ENCODE measurements around the gene TTC12. TPM values are rescaled to one million over a fixed set of nuclear protein-coding genes. Genes with fewer than 3 reads are reported as not detected.

The TTC12 gene
- total RNA-seq, 1 donor from 2014 or later: 21.6 TPM

GRCh38 chr11:113338730-113339129, 24.3 kb downstream of the TTC12 start:
- H3K4me1 Mint-ChIP-seq: no peaks in the 10 kb centered on the region
- no peak for TF ChIP-seq CTCF (conservative IDR thresholded peaks at IDR 0.05)
- H3K36me3 Mint-ChIP-seq (ENCODE audit: low read depth): peaks cover 24% of the 10 kb centered on the region
- no peak for DNase-seq (ENCODE audit: low read depth, low spot score)
- H3K27me3 Mint-ChIP-seq (ENCODE audit: low read depth): no peaks in the 10 kb centered on the region
- no peak overlapping the region for H3K27ac Mint-ChIP-seq (ENCODE audit: unreplicated experiment)
- H3K9me3 Mint-ChIP-seq: no peaks in the 10 kb centered on the region
- no peak overlapping the region for H3K4me3 Mint-ChIP-seq

GRCh38 chr11:113339929-113340589, 25.7 kb downstream of the TTC12 start:
- TF ChIP-seq CTCF (conservative IDR thresholded peaks at IDR 0.05): no peak
- H3K4me1 Mint-ChIP-seq: no peaks in the 10 kb centered on the region
- no peak overlapping the region for H3K27ac Mint-ChIP-seq (ENCODE audit: unreplicated experiment)
- no peak for DNase-seq (ENCODE audit: low read depth, low spot score)
- H3K27me3 Mint-ChIP-seq (ENCODE audit: low read depth): no peaks in the 10 kb centered on the region
- H3K9me3 Mint-ChIP-seq: no peaks in the 10 kb centered on the region
- peaks cover 22% of the 10 kb centered on the region for H3K36me3 Mint-ChIP-seq (ENCODE audit: low read depth)
- no peak overlapping the region for H3K4me3 Mint-ChIP-seq

- Mint-ChIP-seq H3K27ac (ENCODE audit: unreplicated experiment) (no peak overlapping the region), H3K9me3 (no peaks in the 10 kb centered on the region), H3K27me3 (ENCODE audit: low read depth) (no peaks in the 10 kb centered on the region), H3K4me3 (no peak overlapping the region), H3K36me3 (ENCODE audit: low read depth) (peaks cover 9% of the 10 kb centered on the region), H3K4me1 (no peaks in the 10 kb centered on the region)
- no peak for DNase-seq (ENCODE audit: low read depth, low spot score)
- TF ChIP-seq CTCF (conservative IDR thresholded peaks at IDR 0.05): no peak
Observed at GRCh38 chr11:113341388-113342165, 27.2 kb downstream of the TTC12 start.

GRCh38 chr11:113345978-113346377, 31.6 kb downstream of the TTC12 start:
- no peak overlapping the region for H3K27ac Mint-ChIP-seq (ENCODE audit: unreplicated experiment)
- H3K9me3 Mint-ChIP-seq: no peaks in the 10 kb centered on the region
- H3K4me3 Mint-ChIP-seq: no peak overlapping the region
- DNase-seq (ENCODE audit: low read depth, low spot score): no peak
- TF ChIP-seq CTCF (conservative IDR thresholded peaks at IDR 0.05): no peak
- no peaks in the 10 kb centered on the region for H3K4me1 Mint-ChIP-seq
- peaks cover 9% of the 10 kb centered on the region for H3K36me3 Mint-ChIP-seq (ENCODE audit: low read depth)
- no peaks in the 10 kb centered on the region for H3K27me3 Mint-ChIP-seq (ENCODE audit: low read depth)

GRCh38 chr11:113349528-113349927, 35.1 kb downstream of the TTC12 start:
- H3K4me3 Mint-ChIP-seq: no peak overlapping the region
- no peaks in the 10 kb centered on the region for H3K27me3 Mint-ChIP-seq (ENCODE audit: low read depth)
- H3K36me3 Mint-ChIP-seq (ENCODE audit: low read depth): peaks cover 24% of the 10 kb centered on the region
- no peak for TF ChIP-seq CTCF (conservative IDR thresholded peaks at IDR 0.05)
- H3K9me3 Mint-ChIP-seq: no peaks in the 10 kb centered on the region
- H3K4me1 Mint-ChIP-seq: no peaks in the 10 kb centered on the region
- no peak for DNase-seq (ENCODE audit: low read depth, low spot score)
- H3K27ac Mint-ChIP-seq (ENCODE audit: unreplicated experiment): no peak overlapping the region

Measured in neural crest cell (in vitro differentiated cells).